Psoas muscle (tissue), 8 donors: ENCODE measurements around the gene PLXDC2. TPM values are rescaled to one million over a fixed set of nuclear protein-coding genes. Genes with fewer than 3 reads are reported as not detected.

Source experiments
- ATAC-seq, 4 donors: fragments of 200-7000 bp; cut with Tn5 transposase; one replicate each; pipeline ENCODE4 v1.9.1; 2020; ENCODE audit warnings: moderate library complexity in 3 of 4, mild to moderate bottlenecking in 2 of 4
- DNase-seq, 2 donors: peaks; one replicate each; pipeline ENCODE4 v3.0.0-alpha.2; 2020
- H3K27ac ChIP-seq: fragments of 200-600 bp; one replicate; pipeline ENCODE4 v1.8.0; 2022
- H3K27me3 ChIP-seq, 3 donors: fragments of 200-600 bp in 1 of 3; one replicate each; pipeline versions ENCODE4 v1.6.1 to v1.8.0; 2013 to 2022; ENCODE audit warnings: low read length in 2 of 3, mild to moderate bottlenecking in 2 of 3, moderate library complexity in 1 of 3; ENCODE audit not compliant: insufficient read depth in 3 of 3
- H3K36me3 ChIP-seq, 2 donors: fragments of 200-600 bp in 1 of 2; one replicate each; pipeline versions ENCODE4 v1.6.1 to v1.8.0; 2013 to 2022; ENCODE audit warnings: low read depth in 1 of 2, mild to moderate bottlenecking in 1 of 2, moderate library complexity in 1 of 2; ENCODE audit not compliant: insufficient read depth in 1 of 2
- H3K4me1 ChIP-seq: fragments of 200-600 bp; one replicate; pipeline ENCODE4 v1.8.0; 2022
- H3K4me3 ChIP-seq: fragments of 200-600 bp; one replicate; pipeline ENCODE4 v1.8.0; 2022; ENCODE audit warnings: mild to moderate bottlenecking
- H3K9me3 ChIP-seq: fragments of 200-600 bp; one replicate; pipeline ENCODE4 v1.8.0; 2022
- WGBS, 3 donors: extraction: QIAGEN DNeasy Blood & Tissue Kit; methylation state at CpG; one replicate each; pipeline versions ENCODE4 v1.1.6 to v1.1.7; 2013; 5-methylcytosine and 5-hydroxymethylcytosine counted together
- intact Hi-C, 2 donors: fragments of 100-400 bp; cut with DNase I; formaldehyde crosslinking; loops; one replicate each; pipeline versions ENCODE4 v1.11.0 to v1.14.2; 2022
- polyA plus RNA-seq, 3 donors: library from polyadenylated mRNA; stranded (reverse); fragments of 200-250 nt; gene quantifications; one replicate each; pipeline ENCODE4 v1.2.3, GENCODE V29; 2013
- total RNA-seq, 4 donors: library from RNA; stranded (reverse); fragmentation: NEBNext Ultra II Directional in 2 of 4; extraction: Animal tissue kit (Norgen Biotek cat#: 25700) in 2 of 4; gene quantifications; one replicate each; pipeline versions ENCODE4 v1.2.1 to v1.2.4, GENCODE V29; 2021 to 2023
- TF ChIP-seq, protein P1 (sequence below): fragments of 200-600 bp; IDR thresholded peaks from one replicate; pipeline ENCODE4 v1.8.0; 2022; ENCODE audit warnings: antibody characterized with exemption
- donor health status: healthy with polysubstance abuse.
- donor health status: DM: no; HTN: no; CAD: no; lungs with moderate emphysema.
- donor health status: Bipolar disorder and iron deficiency.
- donor health status: healthy.
- donor health status: DM: yes; HTN: yes; CAD: no.
- donor health status: DM: no; HTN: no; CAD: no.
- donor health status: DM: no; HTN: no; CAD: no.
- donor health status: DM: yes; HTN: yes; CAD: no.

PLXDC2 gene
- total and polyA plus RNA-seq, 7 donors: 2.3 to 21.4 (median 9.2) TPM

DNA sequence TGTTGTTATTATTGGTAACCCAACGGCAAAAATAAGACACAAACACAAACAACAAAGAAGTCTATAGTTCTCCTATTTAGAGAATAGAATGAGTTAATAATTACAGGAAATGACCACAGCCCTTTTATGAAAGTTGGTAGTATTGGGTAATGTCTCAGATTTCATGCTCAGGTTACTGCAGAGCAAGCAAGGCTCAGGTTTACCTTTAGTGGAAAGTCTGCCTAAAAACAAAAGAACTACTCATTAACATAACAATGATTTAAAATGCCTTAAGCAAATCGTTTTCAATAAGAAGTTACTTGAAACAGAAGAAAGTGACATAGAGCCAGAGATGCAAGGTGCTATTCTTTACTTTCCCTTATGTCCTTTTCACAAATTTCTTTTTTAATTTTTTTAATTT lies 441.2 kb downstream of the PLXDC2 start:
- intact Hi-C loops: no loop called here
- TF ChIP-seq, protein P1, sequence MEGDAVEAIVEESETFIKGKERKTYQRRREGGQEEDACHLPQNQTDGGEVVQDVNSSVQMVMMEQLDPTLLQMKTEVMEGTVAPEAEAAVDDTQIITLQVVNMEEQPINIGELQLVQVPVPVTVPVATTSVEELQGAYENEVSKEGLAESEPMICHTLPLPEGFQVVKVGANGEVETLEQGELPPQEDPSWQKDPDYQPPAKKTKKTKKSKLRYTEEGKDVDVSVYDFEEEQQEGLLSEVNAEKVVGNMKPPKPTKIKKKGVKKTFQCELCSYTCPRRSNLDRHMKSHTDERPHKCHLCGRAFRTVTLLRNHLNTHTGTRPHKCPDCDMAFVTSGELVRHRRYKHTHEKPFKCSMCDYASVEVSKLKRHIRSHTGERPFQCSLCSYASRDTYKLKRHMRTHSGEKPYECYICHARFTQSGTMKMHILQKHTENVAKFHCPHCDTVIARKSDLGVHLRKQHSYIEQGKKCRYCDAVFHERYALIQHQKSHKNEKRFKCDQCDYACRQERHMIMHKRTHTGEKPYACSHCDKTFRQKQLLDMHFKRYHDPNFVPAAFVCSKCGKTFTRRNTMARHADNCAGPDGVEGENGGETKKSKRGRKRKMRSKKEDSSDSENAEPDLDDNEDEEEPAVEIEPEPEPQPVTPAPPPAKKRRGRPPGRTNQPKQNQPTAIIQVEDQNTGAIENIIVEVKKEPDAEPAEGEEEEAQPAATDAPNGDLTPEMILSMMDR: no peak
- no peak overlapping the region for H3K4me3 ChIP-seq
- H3K4me1 ChIP-seq: no peaks in the 10 kb centered on the region
- no peak overlapping the region for H3K27ac ChIP-seq
- no peaks in the 10 kb centered on the region for H3K9me3 ChIP-seq
- ATAC-seq: no peak
- 41 to 64% (median 53%) methylated on average over 2 of the region's 2 CpGs for WGBS, 3 donors
- H3K36me3 ChIP-seq: no peaks in the 10 kb centered on the region
- DNase-seq: no peak
- H3K27me3 ChIP-seq: no peaks in the 10 kb centered on the region

GRCh38 chr10:20265146-20265545 lies 448.9 kb downstream of the PLXDC2 start:
- no peak overlapping the region for H3K27ac ChIP-seq
- no peaks in the 10 kb centered on the region for H3K27me3 ChIP-seq
- no peaks in the 10 kb centered on the region for H3K36me3 ChIP-seq
- ATAC-seq (no peak), DNase-seq (no peak)
- TF ChIP-seq, protein P1: no peak
- intact Hi-C loops: no loop called here
- no peak overlapping the region for H3K4me3 ChIP-seq
- WGBS, 3 donors: 52 to 64% (median 61%) methylated on average over 1 of the region's 1 CpG
- H3K9me3 ChIP-seq: no peaks in the 10 kb centered on the region
- H3K4me1 ChIP-seq: no peaks in the 10 kb centered on the region

GRCh38 chr10:20267734-20268133 lies 451.5 kb downstream of the PLXDC2 start:
- ATAC-seq: no peak
- Histone ChIP-seq H3K27ac (no peak overlapping the region), H3K4me3 (no peak overlapping the region), H3K9me3 (no peaks in the 10 kb centered on the region), H3K4me1 (no peaks in the 10 kb centered on the region), H3K27me3 (no peaks in the 10 kb centered on the region), H3K36me3 (no peaks in the 10 kb centered on the region)
- DNase-seq: no peak
- intact Hi-C loops: no loop called here
- TF ChIP-seq, protein P1: no peak

DNA sequence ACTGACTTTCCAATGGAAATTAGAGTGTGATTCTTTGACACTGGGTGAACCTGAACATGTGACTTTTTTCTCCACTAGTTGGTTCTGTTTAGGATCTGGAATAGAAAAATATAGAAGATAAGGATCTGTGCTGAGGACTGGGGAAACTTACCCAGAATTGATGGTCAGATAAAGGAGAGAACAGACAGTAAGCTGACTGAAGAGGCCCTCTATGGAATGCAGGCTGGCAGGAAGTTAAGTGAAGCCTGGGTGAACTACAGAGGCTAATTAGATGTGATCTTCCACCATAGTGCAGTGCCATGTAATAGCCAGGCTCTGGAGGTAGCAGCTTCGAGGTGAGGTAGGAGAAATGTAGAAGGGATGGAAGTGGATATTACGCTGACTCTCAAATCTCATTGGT lies 455.3 kb downstream of the PLXDC2 start:
- H3K9me3 ChIP-seq: no peaks in the 10 kb centered on the region
- H3K27me3 ChIP-seq: no peaks in the 10 kb centered on the region

GRCh38 chr10:20272608-20273007 lies 456.4 kb downstream of the PLXDC2 start:
- intact Hi-C loops: no loop called here
- Histone ChIP-seq H3K4me3 (no peak overlapping the region), H3K4me1 (no peaks in the 10 kb centered on the region), H3K36me3 (no peaks in the 10 kb centered on the region), H3K27me3 (no peaks in the 10 kb centered on the region), H3K27ac (no peak overlapping the region), H3K9me3 (no peaks in the 10 kb centered on the region)
- TF ChIP-seq, protein P1: no peak
- no peak for ATAC-seq
- DNase-seq: no peak
- 48 to 80% (median 66%) methylated on average over 2 of the region's 2 CpGs for WGBS, 3 donors

More for the DNA sequence above, 455.3 kb downstream of the PLXDC2 start:
- WGBS, 3 donors: 93 to 96% (median 95%) methylated on average over 2 of the region's 2 CpGs
- TF ChIP-seq, protein P1: no peak
- no peak overlapping the region for H3K27ac ChIP-seq
- H3K36me3 ChIP-seq: no peaks in the 10 kb centered on the region
- DNase-seq (no peak), ATAC-seq (no peak)
- H3K4me1 ChIP-seq: no peaks in the 10 kb centered on the region
- H3K4me3 ChIP-seq: no peak overlapping the region
- intact Hi-C loops: no loop called here
